ENCODE measurements around the gene PROC. TPM values are rescaled to one million over a fixed set of nuclear protein-coding genes. Genes with fewer than 3 reads are reported as not detected.
A peak's percentile ranks its signal among the peaks of the same experiment; 100 is the strongest.

PROC gene
- total RNA-seq, 2 experiments from 2014 or later, result 0.28 TPM; not detected in 1

GRCh38 chr2:127413782-127414637, 4.2 kb upstream of the PROC start:
- Histone ChIP-seq H3K27me3 (ENCODE audit: control insufficient read depth in 1 of 2, insufficient read depth in 2 of 2, low read length in 2 of 2) (no peaks in the 10 kb centered on the region), H3K4me1 (ENCODE audit: insufficient read depth, low read length) (peaks cover 28% of the 10 kb centered on the region), H3K4me3 (ENCODE audit: low read length) (no peak overlapping the region), H3K36me3 (ENCODE audit: insufficient read depth, low read length) (no peaks in the 10 kb centered on the region), H3K27ac (ENCODE audit: low read depth in 1 of 2, low read length in 2 of 2) (no peak overlapping the region), H3K9me3 (ENCODE audit: control insufficient read depth in 1 of 2, insufficient read depth in 1 of 2, low read length in 2 of 2) (no peaks in the 10 kb centered on the region)
- Mint-ChIP-seq H3K9me3 (peaks cover 3% of the 10 kb centered on the region), H3K36me3 (ENCODE audit: low read depth) (no peaks in the 10 kb centered on the region), H3K4me3 (peak overlapping the region; percentile 43), H3K27me3 (no peaks in the 10 kb centered on the region), H3K4me1 (ENCODE audit: low read depth) (peaks cover 28% of the 10 kb centered on the region), H3K27ac (no peak overlapping the region)
- intact Hi-C loops (cut with DNase I, micrococcal nuclease), result loop anchor here (2.0 to 10.0 kb wide), 3 partner anchors 25 to 329 kb away; no protein-coding TSS in a partner anchor
- ATAC-seq (ENCODE audit: poor library complexity) (no peak), DNase-seq (no peak)
- ChIA-PET POLR2A (interaction anchor here (3.3 kb wide), 1 partner anchor 25 kb away, joined by 20 read pairs; the partner anchor contains the start of gene MAP3K2), CTCF (interaction anchor here (0.9 kb wide), 1 partner anchor 28 kb away, joined by 3 read pairs; no protein-coding TSS in a partner anchor)
- TF ChIP-seq CTCF (IDR thresholded peaks at IDR 0.05), result no peak

GRCh38 chr2:127414638-127415592, 3.3 kb upstream of the PROC start:
- no peak overlapping the region for H3K27ac ChIP-seq (ENCODE audit: low read depth in 1 of 2, low read length in 2 of 2)
- Mint-ChIP-seq H3K4me1 (ENCODE audit: low read depth) (peaks cover 27% of the 10 kb centered on the region), H3K9me3 (peaks cover 3% of the 10 kb centered on the region), H3K27me3 (no peaks in the 10 kb centered on the region), H3K36me3 (ENCODE audit: low read depth) (no peaks in the 10 kb centered on the region), H3K4me3 (peak overlapping the region; percentile 32), H3K27ac (no peak overlapping the region)
- TF ChIP-seq CTCF (IDR thresholded peaks at IDR 0.05), result no peak
- ATAC-seq (ENCODE audit: poor library complexity) (no peak), DNase-seq (no peak)
- H3K9me3 ChIP-seq (ENCODE audit: control insufficient read depth in 1 of 2, insufficient read depth in 1 of 2, low read length in 2 of 2), result no peaks in the 10 kb centered on the region
- ChIA-PET POLR2A (interaction anchor here (1.0 to 3.3 kb wide), 3 partner anchors 26 to 112 kb away, joined by 3 to 20 read pairs (median 6); partner anchors contain the start of genes IWS1 and MAP3K2), CTCF (interaction anchor here (0.7 to 2.7 kb wide), 16 partner anchors 8 to 121 kb away, joined by 3 to 29 read pairs (median 7); partner anchors contain the start of genes ERCC3 and MAP3K2)
- no peak overlapping the region for H3K4me3 ChIP-seq (ENCODE audit: low read length)
- no peaks in the 10 kb centered on the region for H3K27me3 ChIP-seq (ENCODE audit: control insufficient read depth in 1 of 2, insufficient read depth in 2 of 2, low read length in 2 of 2)
- peaks cover 28% of the 10 kb centered on the region for H3K4me1 ChIP-seq (ENCODE audit: insufficient read depth, low read length)
- no peaks in the 10 kb centered on the region for H3K36me3 ChIP-seq (ENCODE audit: insufficient read depth, low read length)
- intact Hi-C loops (cut with DNase I, micrococcal nuclease), result loop anchor here (2.0 to 10.0 kb wide), 3 partner anchors 26 to 330 kb away; no protein-coding TSS in a partner anchor
